ENCODE data around the gene ABLIM3. TPM values are rescaled to one million over a fixed set of nuclear protein-coding genes. Genes with fewer than 3 reads are reported as not detected.

Gene ABLIM3
- total and polyA plus RNA-seq, 10 of the 15 experiments (the other 5 are each of a cell fraction or from before 2014, with no cell fraction given), result 0.03 TPM; not detected in 9

DNA sequence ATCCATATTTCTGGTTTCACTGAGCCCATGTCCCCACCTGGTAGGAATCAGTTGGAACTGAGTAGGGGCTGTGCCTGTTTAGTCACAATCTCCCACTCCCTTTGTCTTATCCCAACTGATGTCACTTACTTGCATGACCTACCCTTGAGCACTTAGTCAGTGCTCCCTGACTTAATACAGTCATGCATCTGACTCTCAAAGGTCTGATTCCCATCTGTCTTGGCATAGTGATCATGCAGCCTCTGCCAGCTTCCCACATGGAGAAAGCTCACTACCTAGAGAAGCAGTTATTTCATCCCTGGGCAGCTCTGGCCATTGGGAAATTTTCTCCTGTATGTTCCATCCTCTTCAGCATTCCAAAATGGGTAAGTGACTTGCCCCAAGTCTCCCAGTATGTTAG lies 24.8 kb downstream of the ABLIM3 start (continued):
- TF ChIP-seq, protein P1, sequence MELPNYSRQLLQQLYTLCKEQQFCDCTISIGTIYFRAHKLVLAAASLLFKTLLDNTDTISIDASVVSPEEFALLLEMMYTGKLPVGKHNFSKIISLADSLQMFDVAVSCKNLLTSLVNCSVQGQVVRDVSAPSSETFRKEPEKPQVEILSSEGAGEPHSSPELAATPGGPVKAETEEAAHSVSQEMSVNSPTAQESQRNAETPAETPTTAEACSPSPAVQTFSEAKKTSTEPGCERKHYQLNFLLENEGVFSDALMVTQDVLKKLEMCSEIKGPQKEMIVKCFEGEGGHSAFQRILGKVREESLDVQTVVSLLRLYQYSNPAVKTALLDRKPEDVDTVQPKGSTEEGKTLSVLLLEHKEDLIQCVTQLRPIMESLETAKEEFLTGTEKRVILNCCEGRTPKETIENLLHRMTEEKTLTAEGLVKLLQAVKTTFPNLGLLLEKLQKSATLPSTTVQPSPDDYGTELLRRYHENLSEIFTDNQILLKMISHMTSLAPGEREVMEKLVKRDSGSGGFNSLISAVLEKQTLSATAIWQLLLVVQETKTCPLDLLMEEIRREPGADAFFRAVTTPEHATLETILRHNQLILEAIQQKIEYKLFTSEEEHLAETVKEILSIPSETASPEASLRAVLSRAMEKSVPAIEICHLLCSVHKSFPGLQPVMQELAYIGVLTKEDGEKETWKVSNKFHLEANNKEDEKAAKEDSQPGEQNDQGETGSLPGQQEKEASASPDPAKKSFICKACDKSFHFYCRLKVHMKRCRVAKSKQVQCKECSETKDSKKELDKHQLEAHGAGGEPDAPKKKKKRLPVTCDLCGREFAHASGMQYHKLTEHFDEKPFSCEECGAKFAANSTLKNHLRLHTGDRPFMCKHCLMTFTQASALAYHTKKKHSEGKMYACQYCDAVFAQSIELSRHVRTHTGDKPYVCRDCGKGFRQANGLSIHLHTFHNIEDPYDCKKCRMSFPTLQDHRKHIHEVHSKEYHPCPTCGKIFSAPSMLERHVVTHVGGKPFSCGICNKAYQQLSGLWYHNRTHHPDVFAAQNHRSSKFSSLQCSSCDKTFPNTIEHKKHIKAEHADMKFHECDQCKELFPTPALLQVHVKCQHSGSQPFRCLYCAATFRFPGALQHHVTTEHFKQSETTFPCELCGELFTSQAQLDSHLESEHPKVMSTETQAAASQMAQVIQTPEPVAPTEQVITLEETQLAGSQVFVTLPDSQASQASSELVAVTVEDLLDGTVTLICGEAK (IDR thresholded peaks at IDR 0.05; ENCODE audit: borderline replicate concordance), result no peak
- TF ChIP-seq CREM (IDR thresholded peaks at IDR 0.05; ENCODE audit: low read depth) (no peak), ETV6 (conservative IDR thresholded peaks at IDR 0.05 in 1 of 2, IDR thresholded peaks at IDR 0.05 in 1 of 2; ENCODE audit: borderline replicate concordance in 1 of 2, low read depth in 1 of 2) (no peak), ZNF622 (IDR thresholded peaks at IDR 0.05) (no peak)

DNA sequence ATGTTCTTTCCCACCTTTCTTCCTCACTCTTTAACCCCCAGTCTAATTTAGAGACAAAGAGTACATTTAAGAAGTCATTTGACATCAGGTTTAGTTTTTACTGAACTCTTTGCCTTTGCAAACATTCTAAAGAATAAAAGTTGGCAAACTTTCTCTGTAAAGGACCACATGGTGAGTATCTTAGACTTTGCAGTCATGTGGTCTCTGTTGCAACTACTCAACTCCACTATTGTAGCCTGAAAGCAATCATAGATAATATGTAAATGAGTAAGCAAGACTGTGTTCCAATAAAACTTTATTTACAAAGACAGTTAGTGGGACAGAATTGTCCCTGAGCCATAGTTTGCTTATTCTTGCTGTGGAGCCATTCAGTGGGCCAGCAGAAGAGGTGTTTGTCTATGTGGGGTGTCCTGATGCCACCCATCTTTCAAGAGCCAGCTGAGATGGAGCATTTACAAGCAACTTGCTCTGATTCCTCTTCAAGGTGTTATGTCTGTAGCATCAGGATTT lies 25.4 kb downstream of the ABLIM3 start:
- Histone ChIP-seq H3K36me3 (ENCODE audit: control insufficient read depth in 2 of 2, insufficient read depth in 2 of 2, low read length in 1 of 2) (no peaks in the 10 kb centered on the region), H3K79me2 (ENCODE audit: control insufficient read depth, insufficient read depth, low read length) (no peaks in the 10 kb centered on the region), H2AFZ (ENCODE audit: control insufficient read depth, low read depth, low read length) (no peak overlapping the region), H3K4me2 (ENCODE audit: control insufficient read depth, insufficient read depth) (no peak overlapping the region), H4K20me1 (ENCODE audit: control insufficient read depth, insufficient read depth) (no peaks in the 10 kb centered on the region), H3K4me1 (ENCODE audit: control insufficient read depth, insufficient read depth, low read length) (peaks cover 6% of the 10 kb centered on the region), H3K27me3 (replicated peaks in 1 of 2; ENCODE audit: control insufficient read depth in 2 of 2, insufficient read depth in 2 of 2, low read length in 1 of 2) (no peaks in the 10 kb centered on the region; a peak in 2 of 4 replicates), H3K9me3 (replicated peaks; ENCODE audit: control insufficient read depth, insufficient read depth, low read length) (no peaks in the 10 kb centered on the region), H3K4me3 (no peak overlapping the region), H3K9ac (ENCODE audit: control insufficient read depth, insufficient read depth, low read length) (no peak overlapping the region), H3K27ac (ENCODE audit: control insufficient read depth, insufficient read depth) (no peak overlapping the region)
- in situ Hi-C loops (cut with MboI) (no loop called here), intact Hi-C loops (cut with micrococcal nuclease; ENCODE audit: unreplicated experiment) (no loop called here)
- ATAC-seq (no peak), DNase-seq (ENCODE audit: low read depth, low spot score) (no peak), FAIRE-seq (no peak)
- CTCF ChIA-PET, result no interaction called here
- SMC1A ChIA-PET (ENCODE audit: uncharacterized antibody, unreplicated experiment), result no interaction called here
- no TSS peak for BruUV-seq (replicated peaks)
- RAD21 ChIA-PET (ENCODE audit: unreplicated experiment), result no interaction called here
- POLR2A ChIA-PET, result interaction anchor here (0.5 kb wide), 1 partner anchor 713 kb away, joined by 6 read pairs; no protein-coding TSS in a partner anchor
- no peak for TF ChIP-seq ZNF384 (IDR thresholded peaks at IDR 0.05; ENCODE audit: borderline replicate concordance, low read depth, low read length)
- TF ChIP-seq, protein P1 (IDR thresholded peaks at IDR 0.05; ENCODE audit: borderline replicate concordance), result peak; percentile 36; the same call in 1 of the 2 replicates
